AG08396 (cell line): ENCODE measurements around the gene C5AR1.
"Not testable (repeated sequence)": the region's sequence is repeated elsewhere in the genome, so short reads cannot be mapped to it uniquely, and the experiment has no call there.

ENCODE experiments used
- DNase-seq: peaks from one replicate; pipeline ENCODE4 v3.0.0; 2012; ENCODE audit warnings: low spot score, mixed read lengths

Gene C5AR1

DNA sequence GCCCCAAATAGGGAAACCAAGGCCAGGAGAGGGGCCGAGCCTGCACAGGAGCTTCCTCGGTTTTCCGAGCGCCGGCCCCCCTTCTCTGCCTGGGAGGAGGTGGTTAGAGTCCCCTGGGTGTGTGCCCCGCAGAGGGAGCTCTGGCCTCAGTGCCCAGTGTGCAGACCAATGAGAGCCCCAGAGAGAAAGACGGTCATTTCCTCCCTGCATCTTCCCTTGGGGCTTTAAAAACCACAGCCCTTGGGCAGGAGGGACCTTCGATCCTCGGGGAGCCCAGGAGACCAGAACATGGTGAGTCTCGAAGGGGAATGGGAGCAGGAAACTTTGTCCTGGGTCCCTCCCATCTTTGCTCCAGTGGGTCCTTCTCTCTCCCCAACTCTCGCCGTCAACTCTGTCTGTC, at the start of gene C5AR1:
Gene C5AR1 (plus strand): TSS at position 254 of the 400 bp plus-strand sequence. CDS start 35 bp downstream, at position 289.
- no peak for DNase-seq

DNA sequence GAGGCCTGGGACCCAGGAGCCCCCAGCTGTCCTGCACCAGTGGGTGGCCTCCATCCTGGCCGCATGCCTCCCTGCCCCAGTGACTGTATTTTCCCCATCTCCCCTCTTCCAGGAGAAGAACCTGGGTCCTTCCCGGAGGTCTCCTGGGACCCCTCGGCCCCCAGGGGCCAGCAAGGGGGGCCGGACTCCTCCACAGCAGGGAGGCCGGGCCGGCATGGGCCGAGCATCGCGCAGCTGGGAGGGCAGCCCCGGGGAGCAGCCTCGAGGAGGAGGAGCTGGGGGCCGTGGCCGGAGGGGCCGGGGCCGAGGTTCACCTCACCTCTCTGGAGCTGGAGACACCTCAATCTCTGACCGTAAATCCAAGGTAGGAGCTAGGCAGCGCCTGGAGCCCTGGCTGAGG, 49.2 kb upstream of the C5AR1 start:
- DNase-seq = no peak

DNA sequence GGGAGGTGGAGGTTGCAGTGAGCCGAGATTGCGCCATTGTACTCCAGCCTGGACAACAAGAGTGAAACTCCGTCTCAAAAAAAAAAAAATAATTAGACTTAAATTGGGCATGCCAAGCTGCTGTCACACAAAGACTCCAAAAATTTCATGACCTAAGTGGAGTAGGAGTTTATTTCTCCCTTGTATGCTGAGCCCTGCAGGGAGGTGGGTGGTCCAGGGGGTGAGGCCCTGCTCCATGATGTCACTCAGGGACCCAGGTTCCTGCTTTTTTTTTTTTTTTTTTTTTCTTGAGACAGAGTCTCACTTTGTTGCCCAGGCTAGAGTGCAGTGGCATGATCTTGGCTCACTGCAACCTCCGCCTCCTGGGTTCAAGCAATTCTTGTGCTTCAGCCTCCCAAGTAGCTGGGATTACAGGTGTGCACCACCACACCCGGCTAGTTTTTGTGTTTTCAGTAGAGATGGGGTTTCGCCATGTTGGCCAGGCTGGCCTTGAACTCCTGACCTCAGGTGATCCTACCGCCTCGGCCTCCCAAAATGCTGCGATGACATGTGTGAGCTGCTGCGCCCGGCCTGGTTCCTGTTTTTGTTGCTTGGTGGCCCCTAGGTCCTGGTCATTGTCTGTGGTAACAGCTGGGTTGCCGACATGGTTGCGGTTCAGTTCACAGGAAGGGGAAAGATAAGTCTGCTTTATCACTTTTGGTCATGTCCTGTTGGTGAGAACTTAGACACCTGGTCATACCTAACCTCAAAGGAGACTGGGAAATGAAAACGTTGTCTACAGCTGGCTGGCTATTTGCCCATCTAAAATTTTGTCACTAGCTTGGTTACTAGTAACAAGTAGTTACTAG, 47.5 kb upstream of the C5AR1 start:
- not testable (repeated sequence) for DNase-seq

DNA sequence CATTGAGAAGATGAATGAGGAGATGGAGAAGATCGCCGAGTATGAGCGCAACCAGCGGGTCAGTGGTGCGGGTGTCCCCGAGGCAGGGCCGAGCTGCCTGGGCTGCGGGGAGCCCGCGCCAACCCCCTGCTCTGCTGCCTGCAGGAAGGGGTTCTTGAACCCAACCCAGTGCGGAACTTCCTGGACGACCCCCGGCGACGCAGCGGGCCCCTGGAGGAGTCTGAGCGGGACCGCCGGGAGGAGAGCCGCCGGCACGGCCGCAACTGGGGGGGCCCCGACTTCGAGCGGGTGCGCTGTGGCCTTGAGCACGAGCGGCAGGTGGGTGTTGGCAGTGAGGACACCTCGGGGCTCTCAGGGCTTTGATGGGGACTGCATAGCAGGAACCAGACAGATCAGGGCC, 45.0 kb upstream of the C5AR1 start:
- DNase-seq = no peak

DNA sequence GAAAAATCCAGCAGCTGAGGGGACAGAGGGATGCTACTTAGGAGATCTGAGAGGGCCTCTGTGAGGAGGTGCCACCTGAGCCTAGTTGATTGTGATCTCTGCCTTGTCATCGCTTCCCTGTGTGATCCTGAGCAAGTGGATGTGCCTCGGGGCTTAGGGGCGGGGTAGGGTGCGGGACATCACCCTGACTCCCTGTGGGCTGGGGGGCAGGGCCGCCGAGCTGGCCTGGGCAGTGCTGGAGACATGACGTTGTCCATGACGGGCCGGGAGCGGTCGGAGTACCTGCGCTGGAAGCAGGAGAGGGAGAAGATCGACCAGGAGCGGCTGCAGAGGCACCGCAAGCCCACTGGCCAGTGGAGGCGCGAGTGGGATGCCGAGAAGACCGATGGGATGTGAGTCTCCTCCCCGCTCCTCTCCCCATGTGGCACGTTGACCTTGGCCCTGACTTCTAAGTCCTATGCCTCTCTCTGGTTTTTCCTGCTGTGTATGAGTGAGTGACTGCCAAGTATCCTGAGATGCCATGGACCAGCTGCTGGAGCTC, 43.2 kb upstream of the C5AR1 start:
- no peak for DNase-seq

DNA sequence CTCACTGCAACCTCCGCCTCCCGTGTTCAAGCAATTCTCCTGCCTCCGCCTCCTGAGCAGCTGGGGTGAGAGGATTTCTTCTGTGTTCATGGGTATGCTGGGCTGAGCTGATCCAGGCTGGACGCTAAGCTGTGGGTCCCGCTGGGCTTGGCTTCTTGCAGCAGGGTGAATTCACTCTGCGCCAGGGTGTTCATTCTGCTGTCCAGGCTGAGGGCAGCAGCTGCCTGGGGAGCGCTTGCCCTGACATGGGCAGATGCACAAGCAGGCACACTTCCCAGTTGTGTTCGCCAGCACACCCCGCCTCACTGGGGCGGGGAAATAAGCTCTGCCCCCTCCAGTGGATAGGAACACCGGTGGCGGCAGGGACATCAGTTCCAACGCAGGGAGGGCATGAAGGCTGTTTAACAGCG, 42.3 kb upstream of the C5AR1 start:
- no peak for DNase-seq

DNA sequence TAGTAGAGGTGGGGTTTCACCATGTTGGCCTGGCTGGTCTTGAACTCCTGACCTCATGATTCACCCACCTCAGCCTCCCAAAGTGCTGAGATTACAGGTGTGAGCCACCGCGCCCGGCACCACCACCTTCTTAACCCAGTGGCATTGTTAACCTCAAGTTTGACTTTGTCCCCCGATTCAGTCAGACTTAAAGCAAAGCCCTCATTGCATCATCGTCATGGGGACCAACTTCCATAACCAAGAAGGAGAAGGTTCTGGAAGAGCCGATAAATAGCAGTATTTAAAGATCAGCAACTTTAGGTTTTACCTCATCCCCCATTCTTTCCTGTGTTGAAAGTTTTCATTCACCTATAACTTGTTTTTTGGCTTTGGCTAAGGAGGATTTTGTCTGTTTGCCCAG, 41.6 kb upstream of the C5AR1 start:
- no peak for DNase-seq

DNA sequence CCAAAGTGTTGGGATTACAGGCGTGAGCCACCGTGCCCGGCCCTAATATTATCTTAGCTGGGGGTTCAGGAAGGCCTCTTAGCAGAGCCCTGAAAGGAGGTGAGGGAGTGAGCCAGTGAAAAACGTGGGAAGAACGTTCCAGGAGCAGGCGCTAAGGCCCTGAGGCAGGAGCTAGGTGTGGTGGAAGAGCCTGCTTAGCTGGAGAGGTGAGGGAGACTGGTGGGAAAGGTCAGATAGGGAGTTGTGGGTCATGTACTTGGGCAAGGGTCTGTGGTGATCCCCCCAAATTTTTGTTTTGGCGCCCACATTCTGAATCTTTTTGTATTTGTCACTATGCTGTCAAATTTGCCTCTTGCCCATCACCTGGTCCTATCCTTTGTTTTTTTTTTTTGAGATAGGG, 40.1 kb upstream of the C5AR1 start:
- DNase-seq = no peak

DNA sequence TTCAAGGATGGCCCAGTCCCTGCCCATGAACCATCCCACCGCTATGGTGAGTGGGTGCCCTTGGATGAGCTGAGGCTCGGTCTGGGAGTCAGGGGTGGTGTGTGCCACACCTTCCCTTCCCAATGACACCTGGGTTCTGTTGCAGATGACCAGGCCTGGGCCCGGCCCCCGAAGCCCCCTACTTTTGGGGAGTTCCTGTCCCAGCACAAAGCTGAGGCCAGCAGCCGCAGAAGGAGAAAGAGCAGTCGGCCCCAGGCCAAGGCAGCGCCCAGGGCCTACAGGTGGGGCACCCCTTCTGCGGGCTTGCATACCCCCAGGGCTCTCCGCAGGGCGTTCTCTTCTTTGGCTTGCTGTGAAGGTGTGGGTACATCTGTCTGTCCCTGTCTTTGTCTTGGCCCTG, 39.3 kb upstream of the C5AR1 start:
- no peak for DNase-seq

DNA sequence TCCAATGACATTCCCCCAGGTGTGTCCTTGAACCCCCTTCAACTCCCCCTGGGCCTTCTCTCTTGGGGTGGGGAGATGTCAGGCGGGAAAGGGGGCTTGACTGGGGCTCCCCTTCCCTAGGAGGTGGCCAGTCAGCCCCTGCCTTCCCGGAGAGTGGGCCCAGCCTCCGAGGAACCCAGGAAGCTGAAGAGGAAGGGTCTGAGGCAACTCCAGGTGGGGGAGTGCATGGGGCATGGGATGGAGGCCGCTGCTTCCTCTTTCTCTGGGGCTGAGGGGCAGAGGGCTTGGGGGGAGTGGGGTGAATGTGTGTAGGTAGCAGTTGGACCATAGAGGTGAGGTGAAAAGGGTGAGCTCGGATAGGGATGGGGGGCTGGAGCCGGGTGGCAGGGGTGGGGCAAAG, 37.7 kb upstream of the C5AR1 start:
- DNase-seq = no peak

DNA sequence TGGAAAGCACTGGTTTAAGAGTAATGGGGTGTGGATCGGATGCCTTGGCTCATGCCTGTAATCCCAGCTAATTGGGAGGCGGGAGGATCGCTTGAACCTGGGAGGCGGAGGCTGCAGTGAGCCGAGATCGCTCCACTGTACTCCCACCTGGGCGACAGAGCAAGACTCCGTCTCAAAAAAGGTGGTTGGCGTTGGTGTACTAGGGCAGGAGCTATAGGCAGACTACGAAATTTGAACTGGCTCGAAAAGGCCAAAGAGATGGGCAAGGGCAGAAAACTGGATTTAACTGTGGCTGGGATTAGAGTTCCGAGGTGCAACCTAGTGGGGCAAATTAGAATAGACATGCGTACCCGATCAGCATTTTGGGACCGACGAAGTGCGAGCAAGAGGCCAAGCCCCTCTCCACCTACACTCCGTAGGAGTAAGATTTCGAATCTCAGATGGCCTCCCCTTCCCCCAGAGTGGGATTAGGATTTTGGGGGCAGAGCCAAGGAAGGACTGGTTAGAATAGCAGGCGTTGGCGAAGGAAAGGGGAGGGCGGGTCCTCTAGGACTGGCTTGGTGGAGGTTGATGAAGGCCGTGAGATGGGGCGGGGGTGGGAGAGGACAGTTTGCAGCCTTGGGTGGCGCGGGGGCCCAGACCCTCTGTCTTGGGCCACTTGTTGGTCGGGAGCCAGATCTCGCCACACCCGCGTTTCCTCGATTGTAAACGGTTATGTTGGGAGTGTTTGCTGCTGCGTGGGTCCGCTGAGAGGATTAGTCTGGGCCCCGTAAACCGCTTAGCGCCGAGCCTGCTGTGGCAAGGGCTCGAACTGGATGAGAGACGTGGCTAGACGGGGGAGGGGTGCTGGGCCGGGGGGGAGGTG, 37.0 kb upstream of the C5AR1 start:
- peak; percentile 69 for DNase-seq

DNA sequence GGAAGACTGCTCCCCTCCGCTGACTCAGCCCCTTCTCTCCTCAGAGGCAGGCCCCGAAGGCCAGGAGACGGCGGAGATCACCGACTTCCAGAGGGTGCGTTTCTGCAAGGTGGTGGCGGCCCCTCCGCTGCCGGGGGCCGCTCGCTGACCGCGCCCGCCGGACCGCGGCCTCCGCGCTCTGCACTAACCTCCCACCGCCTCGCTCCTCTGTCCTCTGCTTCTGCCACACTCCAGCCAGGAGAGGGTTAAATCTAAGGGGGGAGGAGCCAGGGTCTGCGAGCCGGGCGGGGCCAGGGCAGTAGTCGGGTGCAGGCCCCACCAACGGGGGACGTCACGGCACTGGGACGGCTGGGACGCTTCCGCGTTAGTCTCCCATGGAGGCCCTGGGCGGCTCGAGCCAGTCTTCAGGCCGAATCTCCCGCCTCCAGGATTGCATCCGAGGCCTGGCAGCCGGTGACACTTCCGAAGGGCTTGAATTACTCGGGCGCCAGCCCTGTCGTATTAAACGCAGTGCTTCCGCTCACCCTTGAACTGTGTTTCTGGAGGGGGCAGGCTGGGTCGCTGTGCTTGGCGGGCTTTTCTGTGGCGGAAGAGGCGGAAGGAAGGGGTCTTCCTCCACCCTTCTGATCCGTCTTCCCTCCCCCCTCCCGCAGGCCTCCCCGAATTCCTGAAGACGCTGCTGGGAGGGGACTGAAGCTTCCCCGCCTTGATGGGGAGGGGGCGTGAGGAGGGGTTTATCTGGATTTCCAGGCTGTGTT, 36.2 kb upstream of the C5AR1 start:
- DNase-seq = peak; percentile 96

DNA sequence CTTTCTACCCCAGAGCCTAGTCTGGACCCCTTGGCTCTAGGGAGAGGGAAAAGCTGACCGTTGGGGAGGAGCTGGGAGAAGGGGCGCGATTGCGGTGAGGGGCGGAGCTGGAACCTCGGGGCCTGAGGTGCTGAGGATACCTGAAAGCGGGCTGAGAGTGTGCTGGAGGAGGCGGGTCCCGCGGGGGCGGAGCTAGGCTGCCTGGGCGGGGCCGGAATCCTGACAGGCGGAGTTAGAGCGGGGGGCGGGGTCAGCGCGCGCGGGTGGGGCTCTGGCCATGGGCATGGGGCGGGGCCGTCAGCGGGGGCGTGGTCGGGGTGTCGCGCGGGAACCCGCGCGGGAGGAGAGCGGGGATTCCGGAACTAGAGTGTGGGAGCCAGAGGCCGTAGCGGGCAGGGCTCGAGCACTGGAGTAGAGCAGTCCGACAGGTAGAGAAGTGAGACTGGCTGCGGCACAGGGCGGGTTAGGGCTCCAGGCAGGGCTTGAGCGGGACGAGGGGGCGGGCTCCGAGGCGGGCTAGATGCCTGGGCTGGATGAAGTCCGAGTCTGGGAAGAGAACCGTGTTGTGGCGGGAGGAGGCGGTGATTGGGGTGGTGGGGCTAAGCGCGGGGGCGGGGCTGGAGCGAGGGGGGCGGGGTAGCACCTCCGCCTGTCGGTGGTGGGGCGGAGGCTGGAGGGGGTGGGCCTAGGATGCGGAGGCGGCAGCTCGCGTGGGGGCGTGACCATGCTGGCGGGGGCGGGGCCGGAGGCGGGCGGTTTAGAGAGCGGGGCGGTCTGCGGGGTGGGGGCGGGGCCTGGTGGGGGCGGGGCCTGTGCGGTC, 35.4 kb upstream of the C5AR1 start, which contains the start of gene INAFM1:
Gene INAFM1 (plus strand): TSS at position 815 of the 820 bp plus-strand sequence. CDS start 35 bp downstream, outside the sequence.
- peak; percentile 94 for DNase-seq

DNA sequence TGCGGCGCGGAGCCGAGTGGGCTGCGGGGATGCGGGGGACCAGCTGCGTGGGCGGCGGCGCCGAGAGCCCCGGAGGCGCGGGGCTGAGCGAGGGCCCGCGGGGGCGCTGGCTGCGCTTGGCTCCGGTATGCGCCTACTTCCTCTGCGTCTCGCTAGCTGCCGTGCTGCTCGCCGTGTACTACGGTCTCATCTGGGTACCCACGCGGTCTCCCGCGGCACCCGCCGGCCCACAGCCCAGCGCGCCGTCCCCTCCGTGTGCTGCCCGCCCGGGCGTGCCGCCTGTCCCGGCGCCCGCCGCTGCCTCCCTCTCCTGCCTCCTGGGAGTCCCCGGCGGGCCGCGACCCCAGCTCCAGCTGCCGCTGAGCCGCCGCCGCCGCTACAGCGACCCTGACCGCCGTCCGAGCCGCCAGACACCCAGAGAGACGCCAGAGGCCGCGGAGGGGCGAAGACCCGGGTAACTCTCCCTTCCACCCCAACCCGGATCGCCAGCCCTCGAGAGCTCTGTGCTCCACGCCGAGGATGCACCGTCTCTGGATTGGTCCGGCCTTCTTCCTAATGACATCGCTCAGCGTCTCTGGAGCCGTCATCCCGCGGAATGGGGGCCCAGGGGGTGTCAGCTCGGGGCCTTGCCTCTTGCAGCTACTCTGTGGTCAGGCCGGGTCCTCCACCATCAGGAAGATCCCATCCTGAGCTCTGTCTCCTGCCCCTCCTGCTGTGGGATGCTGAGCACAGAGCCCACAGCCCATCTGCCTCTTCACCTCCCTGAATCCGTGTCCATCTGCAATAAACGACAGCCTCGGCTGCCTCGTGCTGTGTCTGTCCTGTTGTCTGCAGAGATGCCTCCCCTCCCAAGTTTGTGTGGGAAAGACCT, 34.5 kb upstream of the C5AR1 start:
- no peak for DNase-seq

DNA sequence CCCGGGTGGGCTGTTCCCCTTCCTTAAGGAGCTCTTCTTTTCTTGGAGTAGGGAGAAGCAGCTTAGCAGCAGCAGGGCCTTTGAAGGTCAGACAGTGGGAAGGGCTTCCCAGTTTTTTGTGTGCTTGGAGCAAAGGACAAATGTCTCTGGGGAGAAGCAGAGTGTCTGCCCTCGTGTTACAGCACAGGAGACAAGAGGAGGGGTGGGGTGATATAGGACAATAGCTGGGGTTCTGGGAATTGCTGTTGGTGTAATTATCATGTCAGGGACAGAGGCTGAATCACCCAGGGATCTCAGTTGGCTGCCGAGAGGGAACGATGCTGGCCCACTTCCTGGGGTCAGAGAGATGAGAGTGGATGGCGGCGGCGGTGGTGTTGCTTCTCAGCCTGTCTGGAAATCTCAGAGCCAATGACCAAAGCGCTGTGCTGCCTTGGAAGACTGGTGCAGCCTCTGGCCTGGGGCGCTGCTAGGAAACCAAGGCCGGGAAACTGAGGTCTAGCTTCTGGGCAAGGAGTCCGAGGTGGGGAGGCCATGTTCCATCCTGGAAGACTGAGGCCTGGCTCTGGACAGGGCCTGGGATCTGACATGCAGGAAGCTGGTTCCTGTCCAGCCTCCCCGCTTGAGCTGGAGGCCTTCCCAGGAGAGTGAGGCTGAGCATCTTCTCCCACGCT, 33.7 kb upstream of the C5AR1 start:
- DNase-seq = no peak

DNA sequence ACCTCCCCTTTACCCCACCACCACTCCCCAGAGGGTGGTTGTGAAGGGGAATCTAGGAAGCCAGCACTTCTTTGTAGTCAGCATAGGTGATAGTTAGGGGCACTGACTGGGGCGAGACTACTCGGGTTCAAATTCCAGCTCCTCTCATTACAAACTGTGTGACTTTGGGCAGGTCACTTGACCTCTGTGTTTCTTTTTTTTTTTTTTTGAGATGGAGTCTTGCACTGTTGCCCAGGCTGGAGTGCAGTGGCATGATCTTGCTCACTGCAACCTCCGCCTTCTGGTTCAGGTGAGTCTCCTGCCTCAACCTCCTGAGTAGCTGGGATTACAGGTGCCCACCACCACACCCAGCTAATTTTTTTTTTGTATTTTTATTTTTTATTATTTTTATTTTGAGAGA, 33.1 kb upstream of the C5AR1 start:
- DNase-seq = not testable (repeated sequence)

DNA sequence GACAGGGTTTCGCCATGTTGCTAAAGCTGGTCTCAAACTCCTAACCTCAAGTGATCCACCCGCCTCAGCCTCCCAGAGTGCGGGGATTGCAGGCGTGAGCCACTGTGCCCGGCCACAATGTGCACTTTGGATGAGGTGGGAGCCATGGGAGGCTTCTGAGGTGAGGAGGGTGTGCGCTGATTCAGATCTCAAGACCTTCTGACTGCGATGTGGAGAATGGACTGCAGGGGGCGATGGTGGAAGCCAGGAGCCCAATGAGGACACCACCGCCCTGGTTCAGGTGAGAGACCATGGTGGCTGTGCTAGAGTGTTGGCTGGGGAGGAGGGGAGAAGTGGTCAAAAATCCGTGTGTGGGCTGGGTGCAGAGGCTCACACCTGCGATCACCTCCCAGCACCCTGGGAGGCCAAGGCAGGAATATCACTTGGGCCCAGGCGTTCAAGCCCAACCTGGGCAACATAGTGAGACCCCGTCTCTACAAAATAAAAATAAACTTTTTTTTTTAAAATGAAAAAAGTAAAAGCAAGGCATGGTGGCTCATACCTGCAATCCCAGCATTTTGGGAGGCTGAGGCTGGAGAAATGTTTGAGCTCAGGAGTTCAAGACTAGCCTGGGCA, 29.4 kb upstream of the C5AR1 start:
- DNase-seq = peak; percentile 4

DNA sequence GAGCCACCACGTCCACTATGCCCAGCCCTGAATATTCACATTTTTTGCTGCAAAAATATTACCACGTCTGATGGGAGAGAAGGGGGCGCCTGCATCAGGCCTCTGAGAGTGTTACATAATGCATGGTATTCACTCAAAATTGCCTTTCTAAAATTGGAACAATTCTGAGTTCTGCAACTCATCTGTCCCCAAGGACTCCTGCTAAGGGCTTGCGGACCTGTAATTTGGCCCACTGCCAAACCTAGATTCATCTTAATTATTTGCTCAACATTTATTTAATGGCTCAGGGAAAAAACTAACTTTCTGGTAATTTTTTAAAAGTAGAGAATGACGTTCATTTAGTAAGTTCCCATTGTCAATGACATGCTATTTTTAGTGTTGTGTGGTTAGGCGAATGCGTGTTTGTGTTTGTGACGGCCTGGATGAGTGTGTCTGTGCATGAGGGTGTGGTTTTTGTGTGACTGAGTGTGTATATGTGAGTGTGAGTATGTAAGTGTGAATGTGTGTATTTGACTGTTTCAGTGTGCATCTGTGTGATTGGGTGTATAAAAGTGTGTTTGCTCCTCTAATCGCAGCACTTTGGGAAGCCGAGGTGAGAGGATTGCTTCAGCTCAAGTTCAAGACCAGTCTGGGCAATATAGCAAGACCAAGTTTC, 26.1 kb upstream of the C5AR1 start:
- no peak for DNase-seq
